Neutrophil (primary cell): ENCODE results near the gene ADGRV1.

Experiments
- H3K27ac ChIP-seq: fragments of 200-600 bp; sonication (generic); 2 replicates; pipeline ENCODE4 v1.5.1; 2016; ENCODE audit warnings: mild to moderate bottlenecking, moderate library complexity
- H3K27me3 ChIP-seq: fragments of 200-600 bp; sonication (generic); 2 replicates; pipeline ENCODE4 v1.6.0; 2016; ENCODE audit warnings: mild to moderate bottlenecking
- H3K36me3 ChIP-seq: fragments of 200-600 bp; sonication (generic); 2 replicates; pipeline ENCODE4 v1.5.1; 2017
- H3K4me1 ChIP-seq, 2 experiments: fragments of 200-600 bp in 1 of 2; sonication (generic) in 1 of 2; 1 replicate in 1 of 2; 2 replicates in 1 of 2; pipeline versions ENCODE4 v1.5.1 to v1.6.1; 2013 to 2016; ENCODE audit warnings: low read depth in 1 of 2, low read length in 1 of 2, mild to moderate bottlenecking in 1 of 2, moderate library complexity in 1 of 2; ENCODE audit not compliant: control insufficient read depth in 1 of 2, insufficient read depth in 1 of 2
- H3K4me3 ChIP-seq, 2 experiments: fragments of 200-600 bp in 1 of 2; sonication (generic) in 1 of 2; 1 replicate in 1 of 2; 2 replicates in 1 of 2; pipeline ENCODE4 v1.5.1; 2013 to 2016; ENCODE audit warnings: low read depth in 1 of 2, low read length in 1 of 2, mild to moderate bottlenecking in 1 of 2, moderate library complexity in 1 of 2
- H3K9me3 ChIP-seq: fragments of 200-600 bp; sonication (generic); 2 replicates; pipeline ENCODE4 v1.5.1; 2016
- CTCF ChIP-seq: fragments of 200-600 bp; sonication (generic); IDR thresholded peaks from 2 replicates; pipeline ENCODE4 v1.5.1; 2016; ENCODE audit warnings: antibody characterized with exemption

The ADGRV1 gene

GRCh38 chr5:90865180-90865579 lies 306.6 kb downstream of the ADGRV1 start:
- no peak for TF ChIP-seq CTCF
- Histone ChIP-seq H3K4me1 (peaks cover 0 to 2% of the 10 kb centered on the region in 2 experiments), H3K27ac (no peak overlapping the region), H3K9me3 (no peaks in the 10 kb centered on the region), H3K36me3 (no peaks in the 10 kb centered on the region), H3K4me3 (no peak overlapping the region), H3K27me3 (no peaks in the 10 kb centered on the region)

GRCh38 chr5:90866333-90866732 lies 307.7 kb downstream of the ADGRV1 start:
- no peaks in the 10 kb centered on the region for H3K9me3 ChIP-seq
- H3K27me3 ChIP-seq = no peaks in the 10 kb centered on the region
- H3K27ac ChIP-seq = no peak overlapping the region
- H3K4me1 ChIP-seq = peaks cover 0 to 2% of the 10 kb centered on the region in 2 experiments
- peak; percentile 54 for TF ChIP-seq CTCF
- no peak overlapping the region for H3K4me3 ChIP-seq
- H3K36me3 ChIP-seq = no peaks in the 10 kb centered on the region

GRCh38 chr5:90866915-90867731 lies 308.5 kb downstream of the ADGRV1 start:
- H3K9me3 ChIP-seq = no peaks in the 10 kb centered on the region
- no peak overlapping the region for H3K4me3 ChIP-seq
- H3K36me3 ChIP-seq = no peaks in the 10 kb centered on the region
- H3K27ac ChIP-seq = no peak overlapping the region
- H3K27me3 ChIP-seq = no peaks in the 10 kb centered on the region
- peaks cover 0 to 2% of the 10 kb centered on the region in 2 experiments for H3K4me1 ChIP-seq
- TF ChIP-seq CTCF = no peak

- no peak overlapping the region for H3K27ac ChIP-seq
- H3K4me3 ChIP-seq = no peak overlapping the region
- peaks cover 0 to 2% of the 10 kb centered on the region in 2 experiments for H3K4me1 ChIP-seq
- H3K27me3 ChIP-seq = peaks cover 9% of the 10 kb centered on the region
- no peaks in the 10 kb centered on the region for H3K9me3 ChIP-seq
- H3K36me3 ChIP-seq = no peaks in the 10 kb centered on the region
- TF ChIP-seq CTCF = no peak
Measured at GRCh38 chr5:90868799-90869198, 310.2 kb downstream of the ADGRV1 start.

- Histone ChIP-seq H3K27me3 (peaks cover 9% of the 10 kb centered on the region), H3K9me3 (no peaks in the 10 kb centered on the region), H3K4me1 (no peaks in the 10 kb centered on the region), H3K36me3 (no peaks in the 10 kb centered on the region), H3K27ac (no peak overlapping the region), H3K4me3 (no peak overlapping the region)
- TF ChIP-seq CTCF = no peak
Measured at GRCh38 chr5:90871391-90871991, 312.9 kb downstream of the ADGRV1 start.
